ENCODE results near the gene ZIC1.

The ZIC1 gene

GRCh38 chr3:147409143-147410115, at the start of gene ZIC1:
TSS of gene ZIC1 (plus strand) at chr3:147409365. CDS start at chr3:147410113, 748 bp downstream.
- TF ChIP-seq, protein P1, sequence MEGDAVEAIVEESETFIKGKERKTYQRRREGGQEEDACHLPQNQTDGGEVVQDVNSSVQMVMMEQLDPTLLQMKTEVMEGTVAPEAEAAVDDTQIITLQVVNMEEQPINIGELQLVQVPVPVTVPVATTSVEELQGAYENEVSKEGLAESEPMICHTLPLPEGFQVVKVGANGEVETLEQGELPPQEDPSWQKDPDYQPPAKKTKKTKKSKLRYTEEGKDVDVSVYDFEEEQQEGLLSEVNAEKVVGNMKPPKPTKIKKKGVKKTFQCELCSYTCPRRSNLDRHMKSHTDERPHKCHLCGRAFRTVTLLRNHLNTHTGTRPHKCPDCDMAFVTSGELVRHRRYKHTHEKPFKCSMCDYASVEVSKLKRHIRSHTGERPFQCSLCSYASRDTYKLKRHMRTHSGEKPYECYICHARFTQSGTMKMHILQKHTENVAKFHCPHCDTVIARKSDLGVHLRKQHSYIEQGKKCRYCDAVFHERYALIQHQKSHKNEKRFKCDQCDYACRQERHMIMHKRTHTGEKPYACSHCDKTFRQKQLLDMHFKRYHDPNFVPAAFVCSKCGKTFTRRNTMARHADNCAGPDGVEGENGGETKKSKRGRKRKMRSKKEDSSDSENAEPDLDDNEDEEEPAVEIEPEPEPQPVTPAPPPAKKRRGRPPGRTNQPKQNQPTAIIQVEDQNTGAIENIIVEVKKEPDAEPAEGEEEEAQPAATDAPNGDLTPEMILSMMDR (IDR thresholded peaks at IDR 0.05) = no peak

- TF ChIP-seq, protein P1 (IDR thresholded peaks at IDR 0.05) = no peak
Measured at GRCh38 chr3:147360051-147360439, 49.1 kb upstream of the ZIC1 start.

DNA sequence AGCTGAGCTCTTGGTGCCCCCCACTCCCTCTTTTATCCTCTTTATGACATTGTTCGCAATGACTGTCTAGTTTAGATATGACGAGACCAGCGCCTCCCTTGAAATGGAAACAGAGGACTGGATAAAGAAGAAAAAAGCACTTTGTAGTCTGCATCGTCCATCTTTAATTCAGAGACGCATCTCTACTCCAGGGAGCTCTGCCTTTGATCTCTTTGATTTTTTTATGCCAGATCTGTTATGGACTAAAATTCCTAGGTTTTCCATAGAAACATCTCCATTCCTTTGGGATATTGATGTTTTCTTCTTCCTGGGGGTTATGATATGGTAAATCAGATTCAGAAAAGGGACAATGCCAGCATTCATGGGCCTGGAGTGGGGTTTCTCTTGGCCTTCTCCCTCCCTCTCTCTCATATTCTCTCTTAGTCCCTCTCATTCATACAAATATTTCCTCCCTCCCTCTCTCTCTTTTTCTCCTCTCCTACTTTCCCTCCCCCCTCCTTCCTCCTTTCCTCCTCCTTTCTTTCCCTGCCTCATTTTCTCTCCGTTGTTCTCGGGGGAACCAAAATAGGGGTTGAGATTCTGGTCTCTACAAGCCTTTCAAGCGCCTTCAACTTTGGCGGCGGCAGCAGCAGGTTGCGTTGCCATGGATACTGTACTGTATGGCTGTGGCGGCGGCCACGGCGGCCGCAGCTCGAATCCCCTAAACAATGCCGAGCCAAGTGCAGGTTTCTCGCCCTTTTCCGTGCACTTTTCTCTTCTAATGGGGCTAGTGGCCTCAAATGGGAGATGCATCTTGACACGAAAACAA, 48.3 kb upstream of the ZIC1 start:
- TF ChIP-seq, protein P1 (IDR thresholded peaks at IDR 0.05) = no peak

GRCh38 chr3:147361454-147362420, 47.4 kb upstream of the ZIC1 start:
- TF ChIP-seq, protein P1 (IDR thresholded peaks at IDR 0.05) = peak; percentile 77

GRCh38 chr3:147364771-147365170, 44.4 kb upstream of the ZIC1 start:
- TF ChIP-seq, protein P1 (IDR thresholded peaks at IDR 0.05) = no peak

DNA sequence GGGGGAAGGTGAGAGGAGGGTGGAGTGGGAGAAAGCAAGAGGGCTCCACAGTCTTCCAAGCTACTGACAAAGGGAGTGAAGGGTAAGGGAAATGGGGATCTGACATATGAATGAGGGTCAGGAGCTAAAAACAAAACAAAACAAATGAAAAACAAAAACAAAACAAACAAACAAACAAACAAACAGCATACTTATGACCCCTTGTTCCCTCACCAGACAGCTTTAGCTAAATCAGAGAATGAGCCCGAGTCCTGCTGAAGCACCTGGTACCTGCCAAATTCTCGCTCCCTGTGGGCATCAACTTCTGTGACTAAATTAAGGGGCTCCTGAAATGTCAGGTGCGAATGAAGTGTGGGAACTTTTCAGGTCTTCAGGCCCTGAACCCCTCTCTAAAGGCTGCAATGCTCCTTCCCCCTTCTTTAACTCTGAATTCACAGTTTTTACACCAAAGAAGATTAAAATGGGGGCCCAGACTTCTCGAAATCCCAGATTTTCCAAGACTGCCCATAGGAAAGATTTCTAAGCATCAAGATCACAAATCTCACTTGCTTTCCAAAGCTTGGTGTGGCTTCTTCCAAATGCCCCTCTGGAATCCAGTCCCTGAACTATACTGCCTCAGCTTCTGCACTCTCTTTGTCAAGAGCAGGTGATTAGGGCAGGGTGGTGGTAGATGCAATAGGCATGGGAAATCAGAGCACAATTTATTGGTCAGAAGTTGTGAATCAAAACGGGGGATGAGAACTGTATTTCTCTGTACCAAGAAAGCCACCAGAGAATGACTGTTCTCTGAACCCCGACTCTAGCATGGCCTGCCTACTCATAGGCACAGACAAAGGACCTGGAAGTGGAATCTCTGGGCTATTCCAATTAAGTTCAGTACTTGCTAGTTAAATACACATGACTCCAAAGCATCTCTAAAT, 43.7 kb upstream of the ZIC1 start:
- TF ChIP-seq, protein P1 (IDR thresholded peaks at IDR 0.05) = no peak
